ENCODE measurements around the gene CMIP. TPM values are rescaled to one million over a fixed set of nuclear protein-coding genes. Genes with fewer than 3 reads are reported as not detected.

The CMIP gene
- total RNA-seq, 2 experiments from 2014 or later: 35.0 to 36.6 TPM

DNA sequence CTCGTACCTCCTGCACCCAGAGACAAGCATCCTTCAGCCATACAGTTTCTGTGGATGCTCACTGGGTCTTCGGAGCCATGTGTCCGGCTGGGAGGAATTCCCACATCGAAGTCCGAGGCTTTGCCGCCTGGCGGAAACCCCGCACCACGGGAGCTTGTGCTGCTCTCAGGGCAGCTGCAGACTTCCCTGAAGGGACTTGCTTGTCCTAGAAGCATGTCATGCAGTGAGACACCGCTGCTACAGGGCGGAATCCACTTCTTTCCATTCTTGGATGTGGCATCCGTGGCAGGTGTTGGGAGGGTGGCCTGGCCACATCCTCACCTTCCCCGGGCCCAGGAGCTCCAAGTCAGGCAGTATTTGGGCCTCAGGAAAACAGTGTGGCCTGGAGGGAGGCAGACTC, 122.5 kb downstream of the CMIP start:
- Mint-ChIP-seq H3K36me3 (peaks cover 2% of the 10 kb centered on the region), H3K27ac (no peak overlapping the region), H3K27me3 (no peaks in the 10 kb centered on the region), H3K4me3 (no peak overlapping the region), H3K9me3 (peaks cover 2% of the 10 kb centered on the region), H3K4me1 (ENCODE audit: low read depth) (peaks cover 28% of the 10 kb centered on the region)
- POLR2A ChIA-PET: no interaction called here
- intact Hi-C loops (cut with micrococcal nuclease): loop anchor here (10.0 kb wide), 1 partner anchor 112 kb away; no protein-coding TSS in a partner anchor
- CTCF ChIA-PET: no interaction called here
- no peak for DNase-seq

DNA sequence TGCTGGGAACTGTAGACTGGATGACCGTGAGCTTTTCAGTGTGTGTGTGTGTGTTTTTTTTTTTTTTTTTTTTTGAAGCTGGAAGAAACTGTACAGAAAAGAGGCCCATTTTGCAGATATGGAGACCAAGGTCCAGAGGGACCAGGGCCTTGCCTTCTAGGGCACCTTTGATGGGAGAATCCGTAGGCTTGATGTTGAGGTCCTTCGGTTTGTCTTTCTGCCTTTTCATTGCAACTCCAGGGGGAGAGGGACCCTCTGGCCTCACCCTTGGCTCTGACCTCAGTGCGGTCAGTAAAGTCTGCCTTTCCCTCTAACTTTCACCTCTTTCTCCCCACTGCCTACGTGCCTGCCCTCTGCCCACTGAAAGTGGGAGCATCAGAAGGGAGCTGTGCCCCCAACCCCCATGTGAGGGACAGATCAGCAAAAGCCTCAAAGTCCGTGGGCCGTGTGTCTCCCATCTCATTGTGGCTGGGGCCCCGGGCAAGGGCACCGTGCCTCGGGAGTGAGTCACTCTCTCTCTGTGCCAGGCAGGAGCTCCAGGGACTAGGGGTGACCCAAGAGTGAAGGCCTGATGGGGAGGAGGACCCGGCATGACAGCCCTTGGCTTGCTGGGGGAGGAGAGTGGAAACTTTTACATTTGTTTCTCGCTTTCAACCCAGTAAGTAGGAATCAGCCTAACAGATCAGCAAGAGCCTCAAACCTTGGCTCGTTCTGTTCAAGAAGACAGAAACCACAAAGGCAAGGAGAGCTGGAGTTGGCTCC, 123.6 kb downstream of the CMIP start:
- H3K27me3 Mint-ChIP-seq: no peaks in the 10 kb centered on the region
- peaks cover 2% of the 10 kb centered on the region for H3K36me3 Mint-ChIP-seq
- H3K27ac Mint-ChIP-seq: peak overlapping the region; percentile 70
- peak; percentile 83 for DNase-seq
- peaks cover 28% of the 10 kb centered on the region for H3K4me1 Mint-ChIP-seq (ENCODE audit: low read depth)
- H3K4me3 Mint-ChIP-seq: no peak overlapping the region
- CTCF ChIA-PET: interaction anchor here (1.0 to 1.7 kb wide), 2 partner anchors 40 to 154 kb away, joined by 3 to 4 read pairs; no protein-coding TSS in a partner anchor
- POLR2A ChIA-PET: interaction anchor here (0.5 to 1.0 kb wide), 6 partner anchors 23 to 149 kb away, joined by 3 to 4 read pairs (median 3); no protein-coding TSS in a partner anchor
- intact Hi-C loops (cut with micrococcal nuclease): loop anchor here (1.0 to 10.0 kb wide), 3 partner anchors 48 to 113 kb away; no protein-coding TSS in a partner anchor
- H3K9me3 Mint-ChIP-seq: peaks cover 2% of the 10 kb centered on the region

DNA sequence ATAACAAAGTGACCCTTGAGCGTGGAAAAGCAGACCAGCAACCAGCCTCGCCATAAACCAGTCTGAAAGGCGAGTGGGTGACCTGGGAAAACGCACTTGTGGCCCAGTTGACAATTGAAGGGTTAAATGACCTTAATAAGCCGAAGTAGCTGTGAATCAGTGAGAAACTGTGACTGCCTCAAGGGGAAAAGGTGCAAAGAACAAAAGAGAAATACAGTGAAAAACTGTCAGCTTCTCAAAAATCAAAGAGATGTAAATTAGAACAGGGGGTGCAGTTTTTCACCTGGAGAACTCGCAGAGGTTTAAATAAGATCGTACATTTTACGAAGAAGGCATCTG, 124.1 kb downstream of the CMIP start:
- intact Hi-C loops (cut with micrococcal nuclease): loop anchor here (1.0 to 10.0 kb wide), 3 partner anchors 48 to 114 kb away; no protein-coding TSS in a partner anchor
- Mint-ChIP-seq H3K36me3 (peaks cover 2% of the 10 kb centered on the region), H3K4me1 (ENCODE audit: low read depth) (peaks cover 28% of the 10 kb centered on the region), H3K27ac (peak overlapping the region; percentile 70), H3K27me3 (no peaks in the 10 kb centered on the region), H3K9me3 (peaks cover 2% of the 10 kb centered on the region), H3K4me3 (no peak overlapping the region)
- POLR2A ChIA-PET: interaction anchor here (0.6 to 1.0 kb wide), 4 partner anchors 24 to 122 kb away, joined by 3 to 4 read pairs (median 3); no protein-coding TSS in a partner anchor
- CTCF ChIA-PET: interaction anchor here (1.0 to 1.7 kb wide), 2 partner anchors 40 to 153 kb away, joined by 3 to 4 read pairs; no protein-coding TSS in a partner anchor
- DNase-seq: no peak

DNA sequence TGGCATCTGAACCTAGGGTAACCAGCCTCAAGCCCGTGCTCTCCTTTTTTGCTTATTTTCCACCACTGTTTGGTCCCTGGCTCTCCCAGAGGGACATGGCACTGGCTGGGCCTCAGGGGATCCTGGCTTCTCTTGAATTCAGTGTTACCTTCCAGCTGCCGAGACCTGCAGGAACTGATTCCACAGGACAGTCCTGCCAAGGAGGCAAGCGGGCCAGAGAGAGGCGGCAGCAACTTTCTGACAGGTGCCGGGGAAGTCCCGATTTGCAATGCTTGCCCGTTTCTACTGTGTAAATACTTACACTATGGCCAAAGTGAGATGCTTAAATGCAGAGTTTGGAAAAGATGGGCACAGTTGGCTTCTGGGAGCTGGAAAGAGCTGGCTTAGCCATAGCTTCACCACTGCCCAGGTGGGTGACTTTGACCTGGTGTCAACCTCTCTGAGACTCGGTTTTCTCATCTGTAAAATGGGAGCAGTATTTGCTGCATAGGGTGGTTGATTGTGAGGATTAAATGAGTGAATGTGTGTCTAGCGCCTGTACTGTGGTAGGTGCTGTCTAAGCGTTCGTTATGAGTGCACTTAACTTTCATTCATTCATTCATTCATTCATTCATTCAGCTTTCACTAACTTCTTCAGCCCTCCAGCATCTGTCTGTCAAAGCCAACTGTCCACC, 124.9 kb downstream of the CMIP start:
- peaks cover 28% of the 10 kb centered on the region for H3K4me1 Mint-ChIP-seq (ENCODE audit: low read depth)
- no peak for DNase-seq
- ChIA-PET CTCF (interaction anchor here (1.0 kb wide), 1 partner anchor 41 kb away, joined by 3 read pairs; no protein-coding TSS in a partner anchor), POLR2A (interaction anchor here (0.9 kb wide), 1 partner anchor 26 kb away, joined by 3 read pairs; no protein-coding TSS in a partner anchor)
- peaks cover 2% of the 10 kb centered on the region for H3K9me3 Mint-ChIP-seq
- peaks cover 2% of the 10 kb centered on the region for H3K36me3 Mint-ChIP-seq
- no peaks in the 10 kb centered on the region for H3K27me3 Mint-ChIP-seq
- H3K27ac Mint-ChIP-seq: no peak overlapping the region
- intact Hi-C loops (cut with micrococcal nuclease): loop anchor here (10.0 kb wide), 1 partner anchor 115 kb away; no protein-coding TSS in a partner anchor
- H3K4me3 Mint-ChIP-seq: no peak overlapping the region

DNA sequence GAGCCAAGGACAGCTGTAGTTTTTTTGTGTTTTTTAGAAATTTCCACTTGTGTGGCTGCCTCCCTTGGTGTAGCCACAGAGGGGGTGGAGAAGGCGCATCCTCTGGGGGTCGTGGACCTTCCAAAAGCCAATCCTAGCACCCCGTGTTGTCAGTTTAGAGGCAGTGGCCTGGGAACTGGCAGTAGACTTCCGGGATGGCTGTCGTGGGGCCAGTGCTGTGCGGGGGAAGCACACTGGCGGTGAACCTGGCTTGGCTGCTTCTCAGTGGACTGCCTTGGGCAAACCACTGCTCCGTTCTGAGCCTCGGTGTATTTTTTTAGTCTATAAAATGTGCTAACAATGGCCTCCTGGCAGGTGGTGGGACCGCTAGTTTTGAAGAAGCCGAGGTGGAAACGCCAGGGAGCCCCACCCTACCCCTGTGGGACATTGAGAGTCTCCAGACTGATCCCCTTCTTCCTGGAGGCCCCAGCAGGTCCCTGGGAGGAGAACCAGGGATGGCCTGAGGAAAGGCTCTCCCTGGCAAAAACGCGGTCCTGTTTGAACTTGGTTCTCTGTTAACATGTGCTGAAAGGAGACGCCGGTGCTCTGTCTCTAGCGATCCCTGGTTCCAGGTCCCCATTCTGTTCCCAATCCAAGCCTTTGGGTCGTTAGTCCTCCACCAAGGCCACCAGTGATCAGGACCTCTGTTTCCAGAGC, 125.7 kb downstream of the CMIP start:
- intact Hi-C loops (cut with micrococcal nuclease): no loop called here
- no peak for DNase-seq
- Mint-ChIP-seq H3K27ac (no peak overlapping the region), H3K27me3 (no peaks in the 10 kb centered on the region), H3K4me3 (no peak overlapping the region), H3K9me3 (peaks cover 2% of the 10 kb centered on the region), H3K36me3 (peaks cover 2% of the 10 kb centered on the region), H3K4me1 (ENCODE audit: low read depth) (peaks cover 28% of the 10 kb centered on the region)
- ChIA-PET POLR2A (no interaction called here), CTCF (no interaction called here)

DNA sequence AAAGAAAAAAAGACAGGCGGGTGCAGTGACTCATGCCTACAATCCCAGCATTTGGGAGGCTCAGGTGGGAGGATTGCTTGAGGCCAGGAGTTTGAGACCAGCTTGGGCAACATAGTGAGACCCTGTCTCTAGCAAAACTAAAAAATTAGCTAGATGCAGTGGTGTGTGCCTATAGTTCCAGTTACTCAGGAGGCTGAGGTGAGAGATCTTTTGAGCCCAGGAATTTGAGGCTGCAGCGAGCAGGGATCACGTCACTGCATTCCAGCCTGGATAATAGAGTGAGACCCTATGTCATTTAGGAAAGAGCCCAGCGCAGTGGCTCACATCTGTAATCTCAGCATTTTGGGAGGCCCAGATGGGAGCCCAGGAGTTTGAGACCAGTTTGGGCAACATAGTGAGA, 126.6 kb downstream of the CMIP start:
- CTCF ChIA-PET: no interaction called here
- Mint-ChIP-seq H3K4me1 (ENCODE audit: low read depth) (peaks cover 28% of the 10 kb centered on the region), H3K27me3 (no peaks in the 10 kb centered on the region), H3K36me3 (peaks cover 2% of the 10 kb centered on the region), H3K4me3 (no peak overlapping the region), H3K9me3 (peaks cover 2% of the 10 kb centered on the region), H3K27ac (no peak overlapping the region)
- POLR2A ChIA-PET: no interaction called here
- intact Hi-C loops (cut with micrococcal nuclease): no loop called here
- DNase-seq: no peak

DNA sequence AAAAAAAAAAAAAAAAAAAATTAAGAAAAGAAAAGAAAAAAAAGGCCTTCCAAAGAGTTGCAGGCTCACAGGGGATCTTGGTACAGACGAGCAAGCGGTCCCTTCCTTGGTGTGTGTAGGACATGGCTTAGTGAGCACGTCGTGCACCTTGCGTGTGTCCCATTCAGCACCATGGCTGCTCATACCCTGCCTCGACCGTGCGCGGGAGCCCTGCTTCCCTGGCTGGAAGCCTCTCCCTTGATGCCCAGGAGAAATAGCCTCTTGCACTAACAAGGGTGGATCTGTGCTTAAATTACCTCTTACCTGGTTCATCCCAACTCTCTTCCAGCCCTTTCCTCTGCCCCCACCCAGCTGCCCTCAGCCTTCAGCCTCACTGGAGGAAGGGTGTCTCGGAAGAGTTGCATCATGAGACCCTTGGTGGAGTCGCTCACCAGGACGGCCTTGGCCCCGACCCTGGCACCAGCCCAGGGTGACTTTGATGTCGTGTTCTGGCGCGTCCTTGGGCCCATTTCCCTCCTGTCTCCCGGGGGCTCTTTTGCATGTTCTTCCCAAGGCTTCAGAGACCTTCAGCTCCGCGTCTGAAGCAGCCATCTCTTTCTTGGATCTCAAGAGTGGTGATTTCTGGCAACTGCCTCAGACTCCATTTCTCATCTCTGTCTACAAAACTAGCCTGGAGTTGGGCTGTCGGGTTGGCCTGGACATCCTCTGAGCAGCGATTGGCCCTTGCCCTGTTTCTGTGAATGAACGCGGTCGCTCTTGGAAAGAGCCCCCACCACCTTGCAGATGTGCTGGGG, 127.2 kb downstream of the CMIP start:
- peaks cover 28% of the 10 kb centered on the region for H3K4me1 Mint-ChIP-seq (ENCODE audit: low read depth)
- ChIA-PET POLR2A (no interaction called here), CTCF (no interaction called here)
- no peaks in the 10 kb centered on the region for H3K9me3 Mint-ChIP-seq
- no peak for DNase-seq
- no peak overlapping the region for H3K4me3 Mint-ChIP-seq
- intact Hi-C loops (cut with micrococcal nuclease): no loop called here
- no peaks in the 10 kb centered on the region for H3K27me3 Mint-ChIP-seq
- H3K27ac Mint-ChIP-seq: no peak overlapping the region
- no peaks in the 10 kb centered on the region for H3K36me3 Mint-ChIP-seq

DNA sequence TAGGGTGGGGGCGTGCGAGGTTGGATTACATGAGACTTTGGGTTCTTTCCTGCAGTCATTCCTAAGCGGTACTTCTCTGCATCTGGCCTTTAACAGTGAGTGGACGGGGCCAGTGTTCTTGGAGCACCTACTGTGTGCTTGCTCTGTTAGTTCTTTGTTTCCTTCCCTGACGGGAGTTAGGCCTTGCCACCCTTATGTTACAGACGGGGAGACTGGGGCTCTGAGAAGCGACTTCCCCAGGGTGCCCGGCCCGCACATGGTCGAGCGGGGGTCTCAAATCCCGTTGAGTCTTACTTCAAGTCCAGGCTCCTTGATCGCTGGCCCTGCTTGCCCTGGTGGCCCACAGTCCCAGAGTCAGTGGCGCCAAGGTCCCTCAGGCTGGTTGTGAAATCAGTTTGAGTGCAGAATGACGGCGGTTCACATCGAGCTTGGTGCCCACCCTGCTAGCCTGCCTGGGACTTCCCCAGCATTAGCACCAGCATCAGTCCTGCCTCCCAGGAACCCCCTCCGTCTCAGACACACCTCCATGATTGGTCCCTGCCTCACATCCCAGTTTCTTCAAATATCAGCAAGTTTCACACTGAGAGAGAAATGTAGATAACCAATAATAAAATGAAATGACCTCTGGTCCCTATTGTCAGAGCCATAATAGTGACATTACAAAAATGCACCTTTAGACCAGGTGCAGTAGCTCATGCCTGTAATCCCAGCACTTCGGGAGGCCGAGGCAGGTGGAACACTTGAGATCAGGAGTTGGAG, 128.0 kb downstream of the CMIP start:
- POLR2A ChIA-PET: no interaction called here
- DNase-seq: no peak
- Mint-ChIP-seq H3K4me1 (ENCODE audit: low read depth) (peaks cover 26% of the 10 kb centered on the region), H3K4me3 (no peak overlapping the region), H3K27me3 (no peaks in the 10 kb centered on the region), H3K9me3 (no peaks in the 10 kb centered on the region), H3K36me3 (no peaks in the 10 kb centered on the region), H3K27ac (no peak overlapping the region)
- CTCF ChIA-PET: no interaction called here
- intact Hi-C loops (cut with micrococcal nuclease): no loop called here

DNA sequence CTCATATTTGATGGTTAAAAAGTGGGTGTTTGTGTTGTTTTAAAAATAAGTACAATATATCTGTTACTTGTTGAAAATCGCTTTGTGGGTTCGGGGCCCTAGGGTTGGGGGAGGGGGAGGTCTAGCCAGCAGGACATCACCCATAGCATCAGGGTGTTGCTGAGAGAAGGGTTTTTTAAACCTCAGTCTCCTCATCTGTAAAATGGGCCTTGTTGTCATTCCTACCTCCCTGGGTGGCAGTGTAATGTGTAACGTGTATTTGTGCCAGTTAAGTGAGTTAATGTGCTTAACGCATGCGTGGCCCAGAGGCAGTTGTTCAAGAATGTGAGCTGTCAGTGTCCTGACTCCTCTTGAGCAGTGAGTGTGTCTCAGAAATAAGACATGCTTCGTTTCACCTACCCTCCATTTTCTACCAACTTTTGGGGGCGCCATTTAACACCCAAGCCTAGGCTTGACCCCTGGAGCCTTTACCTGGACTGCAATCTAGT, 129.0 kb downstream of the CMIP start:
- Mint-ChIP-seq H3K27me3 (no peaks in the 10 kb centered on the region), H3K27ac (no peak overlapping the region), H3K36me3 (no peaks in the 10 kb centered on the region), H3K9me3 (no peaks in the 10 kb centered on the region), H3K4me1 (ENCODE audit: low read depth) (peaks cover 16% of the 10 kb centered on the region), H3K4me3 (no peak overlapping the region)
- ChIA-PET CTCF (no interaction called here), POLR2A (no interaction called here)
- DNase-seq: no peak
- intact Hi-C loops (cut with micrococcal nuclease): no loop called here

DNA sequence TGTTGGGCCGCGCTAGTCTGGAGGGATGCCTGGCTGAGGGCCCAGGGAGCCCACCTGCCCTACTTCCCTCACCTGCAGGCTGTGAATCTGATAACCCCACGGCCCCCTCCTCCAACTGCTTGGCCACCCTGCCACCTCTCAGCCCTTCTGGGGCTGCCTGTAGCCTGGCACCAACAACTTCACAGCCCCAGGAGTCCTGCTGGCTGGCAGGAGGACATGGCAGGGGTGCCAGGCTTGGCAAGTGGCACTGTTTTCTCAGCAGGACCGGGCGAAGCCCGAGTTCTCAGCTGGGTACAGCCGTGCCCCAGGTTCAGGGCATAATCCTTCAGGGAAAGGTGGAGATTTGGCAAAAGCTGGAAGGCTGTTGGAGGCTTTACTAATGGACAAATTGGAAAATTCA, 129.6 kb downstream of the CMIP start:
- no peaks in the 10 kb centered on the region for H3K36me3 Mint-ChIP-seq
- H3K4me1 Mint-ChIP-seq (ENCODE audit: low read depth): peaks cover 10% of the 10 kb centered on the region
- no peak for DNase-seq
- H3K27ac Mint-ChIP-seq: no peak overlapping the region
- POLR2A ChIA-PET: no interaction called here
- no peaks in the 10 kb centered on the region for H3K27me3 Mint-ChIP-seq
- H3K9me3 Mint-ChIP-seq: no peaks in the 10 kb centered on the region
- intact Hi-C loops (cut with micrococcal nuclease): no loop called here
- CTCF ChIA-PET: no interaction called here
- H3K4me3 Mint-ChIP-seq: no peak overlapping the region

DNA sequence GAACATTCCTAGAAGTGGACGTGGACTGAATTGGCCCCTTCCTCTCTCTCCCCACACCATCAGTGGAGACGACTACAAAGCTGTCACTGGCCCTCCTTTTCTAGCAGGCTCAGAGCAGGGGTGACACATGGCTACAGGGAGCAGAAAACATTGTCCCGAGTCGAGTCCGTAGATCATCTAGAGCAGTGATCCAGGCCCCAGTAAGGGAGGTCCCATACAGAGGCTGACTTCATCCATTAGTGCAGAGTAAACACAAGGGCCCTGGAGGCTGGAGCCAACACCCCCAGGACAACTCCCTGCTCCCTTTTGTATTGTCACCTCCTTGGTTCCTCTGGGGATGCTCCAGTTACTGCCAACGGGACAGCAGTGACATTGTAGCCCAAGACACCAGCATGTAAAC, 130.7 kb downstream of the CMIP start:
- Mint-ChIP-seq H3K27me3 (no peaks in the 10 kb centered on the region), H3K4me1 (ENCODE audit: low read depth) (no peaks in the 10 kb centered on the region), H3K27ac (no peak overlapping the region), H3K9me3 (no peaks in the 10 kb centered on the region), H3K4me3 (no peak overlapping the region), H3K36me3 (no peaks in the 10 kb centered on the region)
- ChIA-PET CTCF (no interaction called here), POLR2A (no interaction called here)
- intact Hi-C loops (cut with micrococcal nuclease): no loop called here
- DNase-seq: no peak
